CD4-positive, alpha-beta T cell treated with Interleukin-17A for 1 hour (primary cell): ENCODE data around the gene C13orf42.

ENCODE experiments used
- DNase-seq: peaks from one replicate; pipeline ENCODE4 v3.0.0-alpha.2; 2020

C13orf42 gene

GRCh38 chr13:51064753-51065152, 46.3 kb downstream of the C13orf42 start:
- no peak for DNase-seq

- DNase-seq = no peak
These were observed 47.2 kb downstream of the C13orf42 start for GRCh38 chr13:51063909-51064308.

GRCh38 chr13:51058461-51059167, 52.5 kb downstream of the C13orf42 start:
- no peak for DNase-seq

- no peak for DNase-seq
These were observed 53.2 kb downstream of the C13orf42 start for GRCh38 chr13:51057906-51058305.

GRCh38 chr13:51057001-51057400, 54.1 kb downstream of the C13orf42 start:
- no peak for DNase-seq

- DNase-seq = no peak
These were observed 58.5 kb downstream of the C13orf42 start for GRCh38 chr13:51052581-51052980.

- no peak for DNase-seq
These were observed 60.8 kb downstream of the C13orf42 start for GRCh38 chr13:51050021-51050830.

- no peak for DNase-seq
These were observed 62.5 kb downstream of the C13orf42 start for GRCh38 chr13:51048616-51049015.

- DNase-seq = no peak
These were observed 63.0 kb downstream of the C13orf42 start for GRCh38 chr13:51048166-51048461.

GRCh38 chr13:51047434-51048165, 63.5 kb downstream of the C13orf42 start:
- no peak for DNase-seq

GRCh38 chr13:51045451-51045850, 65.6 kb downstream of the C13orf42 start:
- no peak for DNase-seq

- no peak for DNase-seq
These were observed 66.9 kb downstream of the C13orf42 start for GRCh38 chr13:51044023-51044665.

- DNase-seq = no peak
These were observed 67.8 kb downstream of the C13orf42 start for GRCh38 chr13:51043310-51043709.

- DNase-seq = no peak
These were observed 69.4 kb downstream of the C13orf42 start for GRCh38 chr13:51041710-51042109.

GRCh38 chr13:51041126-51041525, 69.9 kb downstream of the C13orf42 start:
- no peak for DNase-seq

- DNase-seq = no peak
These were observed 70.6 kb downstream of the C13orf42 start for GRCh38 chr13:51040431-51040830.

GRCh38 chr13:51036418-51036817, 74.7 kb downstream of the C13orf42 start:
- no peak for DNase-seq

GRCh38 chr13:51035978-51036377, 75.1 kb downstream of the C13orf42 start:
- no peak for DNase-seq

GRCh38 chr13:51035469-51035868, 75.6 kb downstream of the C13orf42 start:
- DNase-seq = no peak

GRCh38 chr13:51034906-51035305, 76.2 kb downstream of the C13orf42 start:
- no peak for DNase-seq

- DNase-seq = no peak
These were observed 77.5 kb downstream of the C13orf42 start for GRCh38 chr13:51033421-51034185.

GRCh38 chr13:51032831-51033230, 78.2 kb downstream of the C13orf42 start:
- no peak for DNase-seq
